Measurements from ENCODE around the gene TMEM232. TPM values are rescaled to one million over a fixed set of nuclear protein-coding genes. Genes with fewer than 3 reads are reported as not detected.

TMEM232 gene
- total and polyA plus RNA-seq, 2 donors, result 1.5 to 7.0 TPM

DNA sequence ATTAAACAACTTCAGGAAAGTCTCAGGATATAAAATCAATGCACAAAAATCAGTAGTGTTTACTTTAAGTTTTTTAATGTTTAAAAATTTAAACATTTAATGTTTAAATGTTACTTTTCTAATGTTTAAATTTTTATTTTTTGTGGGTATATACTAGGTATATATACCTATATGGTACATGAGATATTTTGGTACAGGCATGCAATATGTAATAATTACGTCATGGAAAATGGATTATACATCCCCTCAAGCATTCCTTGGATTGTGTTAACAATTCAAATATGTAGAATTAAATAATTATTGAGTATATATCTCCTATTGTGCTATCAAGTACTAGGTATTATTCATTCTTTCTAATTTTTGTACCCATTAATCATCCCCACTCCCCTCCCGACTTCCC, 291.3 kb downstream of the TMEM232 start:
- no peak for DNase-seq (ENCODE audit: extremely low spot score)
- Histone ChIP-seq H3K36me3 (ENCODE audit: insufficient read depth) (no peaks in the 10 kb centered on the region), H3K4me3 (ENCODE audit: low read depth, low read length) (no peak overlapping the region), H3K4me1 (ENCODE audit: insufficient read depth) (no peaks in the 10 kb centered on the region), H3K27ac (ENCODE audit: low read depth) (no peak overlapping the region)
- 43% methylated on average over 2 of the region's 2 CpGs for WGBS

DNA sequence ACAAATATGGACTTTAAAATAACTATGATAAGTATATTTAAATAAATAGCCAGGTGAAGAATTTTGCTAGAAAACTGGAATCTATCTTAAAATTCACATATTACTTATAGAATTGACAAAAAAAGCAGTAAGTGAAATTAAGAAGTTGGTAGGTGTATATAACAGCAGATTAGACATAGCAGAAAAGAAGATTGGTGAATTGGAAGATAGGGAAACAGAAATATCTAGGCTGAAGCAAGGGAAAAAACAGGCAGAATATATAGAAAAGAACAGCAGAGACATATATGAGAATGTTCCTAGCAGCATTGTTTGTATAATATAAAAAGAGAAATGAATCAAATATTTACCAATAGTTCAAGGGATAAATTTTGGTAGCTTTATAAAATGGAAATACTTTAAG, 294.9 kb downstream of the TMEM232 start:
- Histone ChIP-seq H3K27ac (ENCODE audit: low read depth) (no peak overlapping the region), H3K4me1 (ENCODE audit: insufficient read depth) (no peaks in the 10 kb centered on the region), H3K4me3 (ENCODE audit: low read depth, low read length) (no peak overlapping the region), H3K36me3 (ENCODE audit: insufficient read depth) (no peaks in the 10 kb centered on the region)
- DNase-seq (ENCODE audit: extremely low spot score), result no peak

DNA sequence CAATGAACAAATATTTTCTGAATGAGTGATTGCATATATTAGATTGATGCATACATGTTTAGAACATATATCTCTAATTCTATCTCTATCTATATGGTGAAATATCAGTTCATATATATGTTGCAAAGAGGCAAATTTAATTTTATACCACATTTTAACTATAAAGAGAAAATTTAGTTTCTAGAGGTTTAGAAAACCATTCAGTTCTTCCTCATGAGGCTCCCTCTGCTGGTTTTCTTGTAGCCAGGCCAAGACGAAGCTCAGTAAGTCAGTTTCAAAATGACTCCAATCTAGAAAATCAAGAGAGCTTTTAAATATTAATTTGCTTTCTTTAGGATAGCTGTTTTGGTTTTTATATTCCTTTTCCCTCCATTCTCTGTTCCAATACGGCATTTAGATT, 312.1 kb downstream of the TMEM232 start:
- Histone ChIP-seq H3K4me1 (ENCODE audit: insufficient read depth) (no peaks in the 10 kb centered on the region), H3K27ac (ENCODE audit: low read depth) (no peak overlapping the region), H3K4me3 (ENCODE audit: low read depth, low read length) (no peak overlapping the region), H3K36me3 (ENCODE audit: insufficient read depth) (no peaks in the 10 kb centered on the region)
- no peak for DNase-seq (ENCODE audit: extremely low spot score)
- WGBS, result 54% methylated on average over 2 of the region's 2 CpGs

DNA sequence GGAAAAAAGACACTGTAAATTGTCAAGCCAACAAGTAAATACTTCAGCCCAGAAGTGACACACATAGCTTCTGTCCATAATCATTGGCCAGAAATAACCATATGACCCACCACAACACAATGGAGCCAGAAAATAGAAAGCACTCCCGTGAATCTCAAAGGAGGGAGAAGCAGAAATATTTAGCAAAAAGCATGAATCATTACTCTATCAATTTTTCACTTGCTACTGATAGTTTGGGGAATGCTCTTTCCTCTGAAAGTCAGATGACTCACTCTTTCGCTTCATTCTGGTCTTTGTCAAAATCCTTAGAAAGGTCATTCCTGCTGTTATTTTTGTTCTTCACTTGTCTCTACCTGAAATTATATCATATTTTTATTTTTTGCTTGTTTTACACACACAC, 312.6 kb downstream of the TMEM232 start:
- H3K27ac ChIP-seq (ENCODE audit: low read depth), result no peak overlapping the region
- WGBS, result 80% methylated on average over 2 of the region's 2 CpGs
- no peak overlapping the region for H3K4me3 ChIP-seq (ENCODE audit: low read depth, low read length)
- DNase-seq (ENCODE audit: extremely low spot score), result no peak
- no peaks in the 10 kb centered on the region for H3K36me3 ChIP-seq (ENCODE audit: insufficient read depth)
- H3K4me1 ChIP-seq (ENCODE audit: insufficient read depth), result no peaks in the 10 kb centered on the region

DNA sequence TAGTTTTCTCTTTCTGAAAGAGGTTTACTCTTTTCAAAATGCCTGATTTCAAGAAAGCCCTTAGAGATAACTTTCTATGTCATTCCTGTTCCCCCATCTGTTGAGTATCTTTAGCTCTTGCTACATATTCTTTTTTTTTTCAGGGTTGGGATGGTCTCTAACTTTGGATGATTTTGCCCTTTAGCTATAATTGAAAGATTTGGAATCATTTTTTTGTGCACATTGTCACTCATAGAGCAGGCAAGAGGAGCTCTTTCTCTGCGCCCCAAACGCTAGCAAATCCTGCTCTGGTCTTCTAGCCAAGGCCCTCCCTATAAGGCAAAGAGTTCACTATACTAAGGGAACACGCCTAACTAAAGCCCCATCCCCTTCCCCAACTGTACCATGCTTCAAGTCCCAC, 316.9 kb downstream of the TMEM232 start:
- WGBS, result 82% methylated on average over 3 of the region's 3 CpGs
- H3K4me3 ChIP-seq (ENCODE audit: low read depth, low read length), result no peak overlapping the region
- no peak for DNase-seq (ENCODE audit: extremely low spot score)

DNA sequence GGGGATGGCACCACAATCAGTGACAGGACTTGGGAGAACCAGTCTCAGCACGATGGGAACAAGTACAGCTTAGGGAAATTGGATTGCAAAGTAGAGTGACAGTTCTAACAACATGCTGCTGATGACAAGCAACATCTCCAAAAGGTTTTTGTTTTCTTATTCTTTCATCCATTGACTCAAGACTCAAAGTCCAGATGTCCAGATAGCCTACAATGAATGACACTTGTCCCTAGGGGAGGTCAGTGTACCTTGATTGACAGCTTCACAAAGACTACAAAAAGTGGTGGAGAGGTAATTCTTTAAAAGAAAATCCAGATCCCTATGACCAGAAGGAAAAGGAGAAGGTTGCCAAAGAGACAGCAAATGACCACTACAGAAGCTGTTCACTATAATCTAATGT, 323.9 kb downstream of the TMEM232 start:
- WGBS, result 75% methylated on average over 1 of the region's 1 CpG

More for the DNA sequence above, 316.9 kb downstream of the TMEM232 start:
- no peaks in the 10 kb centered on the region for H3K36me3 ChIP-seq (ENCODE audit: insufficient read depth)
- no peaks in the 10 kb centered on the region for H3K4me1 ChIP-seq (ENCODE audit: insufficient read depth)
- no peak overlapping the region for H3K27ac ChIP-seq (ENCODE audit: low read depth)

DNA sequence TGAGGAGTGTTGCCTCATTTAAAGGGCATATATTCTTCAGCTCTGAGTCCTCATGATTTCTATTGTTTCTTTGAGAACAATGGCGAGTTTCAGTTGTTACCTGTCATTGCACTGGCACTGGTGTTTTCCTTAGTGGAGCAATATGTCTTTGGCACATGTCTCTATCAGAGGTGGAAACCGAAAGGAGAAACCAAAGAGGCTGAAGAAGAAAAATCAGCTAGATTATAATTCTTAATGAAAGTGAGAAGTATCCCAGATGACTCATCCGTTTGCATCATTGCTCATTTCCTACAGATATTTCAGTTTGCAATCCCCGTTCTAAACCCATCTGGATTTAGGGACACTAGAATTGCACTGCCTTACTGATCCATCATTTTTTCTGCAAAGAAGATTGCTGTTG, 324.6 kb downstream of the TMEM232 start:
- H3K4me3 ChIP-seq (ENCODE audit: low read depth, low read length), result no peak overlapping the region
- no peak for DNase-seq (ENCODE audit: extremely low spot score)
- no peaks in the 10 kb centered on the region for H3K36me3 ChIP-seq (ENCODE audit: insufficient read depth)
- WGBS, result 77% methylated on average over 4 of the region's 4 CpGs
- H3K4me1 ChIP-seq (ENCODE audit: insufficient read depth), result no peaks in the 10 kb centered on the region
- H3K27ac ChIP-seq (ENCODE audit: low read depth), result no peak overlapping the region

More for the DNA sequence above, 323.9 kb downstream of the TMEM232 start:
- Histone ChIP-seq H3K4me1 (ENCODE audit: insufficient read depth) (no peaks in the 10 kb centered on the region), H3K27ac (ENCODE audit: low read depth) (no peak overlapping the region), H3K4me3 (ENCODE audit: low read depth, low read length) (no peak overlapping the region), H3K36me3 (ENCODE audit: insufficient read depth) (no peaks in the 10 kb centered on the region)
- DNase-seq (ENCODE audit: extremely low spot score), result no peak

DNA sequence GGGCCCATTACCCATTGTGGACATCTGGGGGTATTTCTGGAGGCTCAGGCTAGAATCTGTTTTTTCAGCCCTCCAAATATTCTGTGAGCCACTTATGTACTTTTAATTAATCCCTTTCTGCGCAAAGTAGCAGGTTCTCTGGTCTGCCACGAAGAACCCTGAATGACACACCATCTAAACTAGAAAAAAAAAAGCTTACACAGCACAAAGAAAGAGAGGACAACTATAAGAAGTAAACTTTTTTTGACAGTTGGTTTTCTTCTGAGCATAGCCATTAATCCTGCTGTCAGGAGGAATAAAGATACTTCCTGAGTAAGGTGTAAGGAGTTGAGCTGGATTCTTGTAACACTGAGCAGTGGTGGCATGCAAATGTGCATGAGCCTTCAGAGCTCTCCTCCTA, 327.5 kb downstream of the TMEM232 start:
- DNase-seq (ENCODE audit: extremely low spot score), result no peak
- no peaks in the 10 kb centered on the region for H3K4me1 ChIP-seq (ENCODE audit: insufficient read depth)
- H3K36me3 ChIP-seq (ENCODE audit: insufficient read depth), result no peaks in the 10 kb centered on the region
- WGBS, result 90% methylated on average over 2 of the region's 2 CpGs
- no peak overlapping the region for H3K27ac ChIP-seq (ENCODE audit: low read depth)
- H3K4me3 ChIP-seq (ENCODE audit: low read depth, low read length), result no peak overlapping the region

DNA sequence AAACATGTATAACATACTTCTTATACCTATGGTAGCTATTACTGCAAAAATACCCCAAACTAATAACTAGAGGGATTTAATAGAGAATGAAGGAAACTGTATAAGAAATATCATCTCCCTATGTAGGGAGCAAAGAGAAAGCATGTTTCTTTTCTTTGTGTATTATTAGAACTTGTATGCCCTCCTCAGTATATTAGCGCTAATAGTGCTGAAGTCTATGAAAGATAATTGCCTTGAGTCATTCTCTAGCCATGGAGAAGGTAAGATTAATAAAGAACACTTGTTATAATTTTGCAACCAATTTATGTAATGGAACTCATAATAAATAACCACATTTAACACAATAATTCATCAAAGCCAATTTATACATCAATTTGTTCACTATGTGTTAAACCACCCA, 329.2 kb downstream of the TMEM232 start:
- H3K4me1 ChIP-seq (ENCODE audit: insufficient read depth), result no peaks in the 10 kb centered on the region
- no peak overlapping the region for H3K27ac ChIP-seq (ENCODE audit: low read depth)
- WGBS, result 98% methylated on average over 1 of the region's 1 CpG
- DNase-seq (ENCODE audit: extremely low spot score), result no peak
- H3K4me3 ChIP-seq (ENCODE audit: low read depth, low read length), result no peak overlapping the region
- H3K36me3 ChIP-seq (ENCODE audit: insufficient read depth), result no peaks in the 10 kb centered on the region

DNA sequence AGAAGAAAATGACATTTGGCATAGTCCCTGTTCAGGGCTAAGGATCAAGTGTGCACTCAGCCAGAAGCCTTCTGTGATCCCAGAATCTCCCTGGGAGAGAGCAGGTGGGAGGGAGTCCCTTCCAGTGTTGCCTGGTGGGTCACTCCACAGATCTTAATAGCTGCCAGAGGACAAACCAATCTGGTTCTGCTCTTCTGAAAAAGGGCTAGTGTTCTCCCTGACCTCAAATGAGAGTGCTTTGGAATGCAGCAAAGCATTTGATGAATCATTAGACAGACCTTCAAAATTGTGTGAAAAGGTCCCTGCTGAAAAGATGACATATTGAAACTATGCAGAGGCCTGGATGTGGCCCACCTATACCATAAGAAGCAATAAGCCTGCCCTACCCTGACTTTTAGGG, 339.7 kb downstream of the TMEM232 start:
- Histone ChIP-seq H3K4me1 (ENCODE audit: insufficient read depth) (no peaks in the 10 kb centered on the region), H3K27ac (ENCODE audit: low read depth) (no peak overlapping the region), H3K4me3 (ENCODE audit: low read depth, low read length) (no peak overlapping the region), H3K36me3 (ENCODE audit: insufficient read depth) (no peaks in the 10 kb centered on the region)
- DNase-seq (ENCODE audit: extremely low spot score), result no peak

DNA sequence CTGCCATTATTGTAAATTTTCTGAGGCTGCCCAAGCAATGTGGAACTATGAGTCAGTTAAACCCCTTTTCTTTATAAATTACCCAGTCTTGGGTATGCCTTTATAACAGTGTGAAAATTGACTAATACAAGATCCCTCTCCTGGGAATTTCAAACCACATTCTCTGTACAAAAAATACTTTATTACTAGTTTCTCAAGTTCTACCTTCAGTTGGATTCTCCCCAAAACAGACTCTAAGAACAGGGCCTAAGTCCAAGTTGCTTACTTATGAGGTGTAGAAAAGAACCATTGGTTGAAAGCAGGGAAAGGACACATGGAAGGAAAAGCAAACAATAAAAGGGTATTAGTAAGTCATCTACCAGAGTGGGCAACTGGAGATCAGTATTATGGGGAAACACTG, 343.2 kb downstream of the TMEM232 start:
- DNase-seq (ENCODE audit: extremely low spot score), result no peak
- Histone ChIP-seq H3K4me3 (ENCODE audit: low read depth, low read length) (no peak overlapping the region), H3K4me1 (ENCODE audit: insufficient read depth) (no peaks in the 10 kb centered on the region), H3K27ac (ENCODE audit: low read depth) (no peak overlapping the region), H3K36me3 (ENCODE audit: insufficient read depth) (no peaks in the 10 kb centered on the region)

DNA sequence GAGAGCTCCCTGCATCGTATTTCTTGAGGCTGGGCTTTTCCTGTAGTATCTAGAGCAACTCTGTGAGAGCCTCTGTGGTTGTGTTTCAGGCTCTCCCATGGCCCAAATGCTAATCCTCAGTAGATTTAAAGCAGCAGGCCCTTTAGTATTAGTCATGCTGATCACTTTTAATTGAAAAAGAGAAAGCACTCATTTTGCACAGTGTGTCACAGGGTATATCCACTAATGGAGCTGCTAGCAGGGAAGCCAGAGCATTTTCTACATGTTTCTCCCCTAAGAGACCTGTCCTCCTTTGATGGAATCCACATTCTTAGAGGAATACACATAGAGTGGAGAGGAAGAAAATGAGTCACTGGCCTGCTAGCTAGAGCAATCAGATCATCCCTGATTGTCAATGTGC, 348.5 kb downstream of the TMEM232 start:
- H3K4me3 ChIP-seq (ENCODE audit: low read depth, low read length), result no peak overlapping the region
- no peak overlapping the region for H3K27ac ChIP-seq (ENCODE audit: low read depth)
- H3K4me1 ChIP-seq (ENCODE audit: insufficient read depth), result no peaks in the 10 kb centered on the region
- WGBS, result 36% methylated on average over 1 of the region's 1 CpG
- no peak for DNase-seq (ENCODE audit: extremely low spot score)
- no peaks in the 10 kb centered on the region for H3K36me3 ChIP-seq (ENCODE audit: insufficient read depth)

DNA sequence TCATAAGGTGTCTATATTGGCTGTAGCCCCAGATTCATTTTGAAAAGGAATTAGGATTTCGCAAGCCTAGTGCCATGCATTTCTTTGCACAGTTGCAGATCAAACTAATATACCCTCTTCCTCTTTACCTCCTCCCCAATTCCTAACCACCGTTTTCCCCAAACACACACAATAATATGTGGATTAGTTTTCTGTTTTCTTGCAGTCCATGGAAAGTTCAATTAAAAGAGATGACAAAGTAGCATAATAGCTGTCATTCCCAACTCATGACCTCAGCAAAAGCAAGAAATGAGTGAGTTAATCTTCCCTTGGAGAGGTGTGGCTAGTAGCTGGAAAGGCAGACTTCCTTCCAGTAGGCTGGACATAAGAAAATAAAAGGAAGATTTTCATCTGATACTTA, 349.1 kb downstream of the TMEM232 start:
- Histone ChIP-seq H3K27ac (ENCODE audit: low read depth) (no peak overlapping the region), H3K36me3 (ENCODE audit: insufficient read depth) (no peaks in the 10 kb centered on the region), H3K4me1 (ENCODE audit: insufficient read depth) (no peaks in the 10 kb centered on the region), H3K4me3 (ENCODE audit: low read depth, low read length) (no peak overlapping the region)
- WGBS, result 79% methylated on average over 2 of the region's 2 CpGs
- no peak for DNase-seq (ENCODE audit: extremely low spot score)

DNA sequence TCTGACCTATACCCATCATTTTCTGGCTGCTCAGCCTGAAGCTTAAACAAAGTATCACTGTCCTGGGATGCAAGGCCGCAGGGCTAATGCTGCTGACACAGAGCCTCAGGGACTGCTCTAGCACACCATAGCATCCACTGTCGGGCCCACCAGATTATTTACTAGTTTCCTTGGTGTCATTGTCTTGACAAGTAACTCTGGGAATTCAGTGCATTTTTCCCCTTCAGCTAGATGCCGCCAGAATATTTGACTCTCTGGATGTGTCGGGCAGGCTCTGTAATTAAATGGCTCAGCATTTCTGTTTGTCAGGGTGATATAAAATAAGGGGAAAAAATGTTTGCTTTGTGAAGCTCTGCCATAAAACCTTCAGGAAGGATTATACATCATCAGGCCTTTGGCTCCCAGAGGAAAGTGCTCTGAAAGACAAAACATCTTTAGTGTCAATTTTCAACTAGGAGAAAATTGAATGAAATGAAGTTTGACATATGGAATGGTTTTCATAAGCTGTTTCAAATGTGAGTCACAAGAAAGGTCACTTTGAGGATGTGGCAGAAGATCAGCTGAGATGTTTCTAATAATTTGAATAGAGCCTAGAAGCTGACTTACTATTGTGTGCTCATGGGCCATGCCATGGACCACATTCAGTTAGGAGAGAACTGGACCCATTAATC, 350.1 kb downstream of the TMEM232 start:
- Histone ChIP-seq H3K27ac (ENCODE audit: low read depth) (no peak overlapping the region), H3K4me3 (ENCODE audit: low read depth, low read length) (no peak overlapping the region), H3K4me1 (ENCODE audit: insufficient read depth) (no peaks in the 10 kb centered on the region), H3K36me3 (ENCODE audit: insufficient read depth) (no peaks in the 10 kb centered on the region)
- 49% methylated on average over 4 of the region's 4 CpGs for WGBS
- DNase-seq (ENCODE audit: extremely low spot score), result no peak

DNA sequence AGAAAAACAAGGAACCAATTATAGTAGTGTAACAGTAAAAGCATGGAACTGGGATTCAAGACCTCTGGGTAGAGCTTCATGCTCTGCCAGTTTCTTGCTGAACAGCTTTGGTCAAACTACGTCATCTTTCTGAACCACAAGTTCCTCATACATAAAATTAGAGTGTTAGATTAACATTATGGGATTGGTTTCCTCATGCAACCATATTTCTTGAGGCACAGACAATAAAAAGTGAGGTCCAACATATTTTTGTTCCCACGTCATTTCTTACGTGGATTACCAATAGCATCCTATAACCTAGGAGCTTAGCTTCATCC, 354.8 kb downstream of the TMEM232 start:
- WGBS, result 88% methylated on average over 3 of the region's 3 CpGs
- H3K4me1 ChIP-seq (ENCODE audit: insufficient read depth), result no peaks in the 10 kb centered on the region
- no peak overlapping the region for H3K4me3 ChIP-seq (ENCODE audit: low read depth, low read length)
- no peak overlapping the region for H3K27ac ChIP-seq (ENCODE audit: low read depth)
- DNase-seq (ENCODE audit: extremely low spot score), result no peak
- H3K36me3 ChIP-seq (ENCODE audit: insufficient read depth), result no peaks in the 10 kb centered on the region
